NCI-H146 (cell line): Measurements from ENCODE around the gene EEF1E1.
"Not testable (repeated sequence)": the region's sequence is repeated elsewhere in the genome, so short reads cannot be mapped to it uniquely, and the experiment has no call there.

Experiments
- DNase-seq: peaks from one replicate; lab custom pipeline; 2025; lab: John Stamatoyannopoulos, UW

EEF1E1 gene

DNA sequence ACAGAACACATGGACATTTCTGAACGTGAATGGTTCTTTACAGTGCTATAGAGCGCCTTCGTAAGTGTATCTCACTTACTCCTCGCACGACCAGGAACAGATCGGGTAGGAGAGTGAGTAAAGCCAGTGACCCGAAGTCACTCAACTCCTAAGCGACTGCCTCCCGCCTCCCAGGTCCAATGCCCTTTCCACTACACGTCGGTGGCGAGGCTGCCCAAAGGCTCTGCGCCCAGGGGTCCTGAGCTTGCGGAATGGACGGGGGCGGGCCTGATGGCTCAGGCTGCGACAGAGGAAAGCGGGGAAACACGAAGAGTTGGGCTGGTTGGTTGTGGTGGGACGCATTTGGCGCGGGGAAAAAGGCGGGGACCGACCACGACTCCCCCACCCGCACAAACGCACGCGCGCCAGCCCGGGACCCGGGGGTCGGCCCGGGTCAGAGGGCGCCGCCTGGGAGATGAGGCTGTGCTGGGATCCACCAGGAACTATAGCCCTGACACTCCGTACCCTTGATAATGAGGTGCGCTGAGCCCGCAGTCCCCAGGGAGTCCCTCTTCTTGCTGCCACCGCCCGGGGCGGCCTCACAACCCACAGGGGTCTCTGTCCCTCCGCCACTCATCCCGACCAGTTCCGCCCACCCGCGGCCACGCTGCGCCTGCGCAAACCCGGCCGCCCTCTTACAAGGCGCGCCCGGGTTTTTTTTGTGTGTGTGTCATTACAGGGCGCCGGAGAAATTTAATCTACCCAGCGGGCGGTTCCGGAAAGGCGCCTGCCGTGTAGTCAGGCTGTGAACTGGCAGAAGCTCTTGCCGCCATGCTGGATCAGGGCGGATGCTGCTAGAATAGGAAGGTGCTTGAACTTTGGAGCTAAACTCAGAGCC lies 38.3 kb downstream of the EEF1E1 start, which contains the start of gene BLOC1S5:
Gene BLOC1S5 (minus strand): TSS at position 629 of the 877 bp plus-strand sequence. CDS start 13 bp downstream, at position 616.
- peak; percentile 99 for DNase-seq

DNA sequence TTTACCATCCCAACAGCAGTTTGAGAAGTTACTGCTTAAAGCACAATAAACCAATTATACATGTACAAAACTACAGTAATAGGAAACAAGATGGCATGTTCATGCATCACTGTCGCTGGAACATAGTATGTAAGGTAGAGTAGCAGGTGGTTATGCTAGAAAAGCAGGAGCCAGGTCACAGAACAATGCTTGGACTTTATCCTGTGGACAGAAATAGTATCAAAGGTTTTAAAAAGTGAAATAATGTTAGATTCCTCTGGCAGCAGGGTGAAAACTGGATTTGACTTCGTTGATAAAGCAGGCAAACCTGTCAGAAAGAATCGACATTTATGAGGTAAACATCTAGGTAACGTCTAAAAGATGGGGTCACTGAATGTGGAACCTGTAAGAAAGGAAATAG lies 40.6 kb downstream of the EEF1E1 start:
- DNase-seq = no peak

DNA sequence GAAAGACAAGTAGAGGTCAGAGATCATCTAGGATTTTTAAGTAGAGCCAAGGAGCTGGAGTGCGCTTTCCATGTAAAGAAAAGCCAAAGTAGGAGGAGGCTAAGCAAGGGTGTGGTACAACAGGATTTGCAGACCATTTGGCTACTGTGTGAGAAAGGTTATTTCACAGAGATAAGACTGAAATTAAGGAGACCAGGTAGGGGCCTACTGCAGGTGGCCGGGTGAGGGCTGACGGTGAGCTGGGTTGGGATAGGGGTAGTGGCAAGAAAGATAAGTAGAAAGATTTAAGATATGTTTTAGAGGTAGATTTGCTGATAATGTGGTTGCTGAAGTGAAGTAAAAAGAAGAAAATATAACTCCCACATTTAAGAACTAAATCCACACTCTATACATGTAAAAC lies 42.0 kb downstream of the EEF1E1 start:
- DNase-seq = no peak

DNA sequence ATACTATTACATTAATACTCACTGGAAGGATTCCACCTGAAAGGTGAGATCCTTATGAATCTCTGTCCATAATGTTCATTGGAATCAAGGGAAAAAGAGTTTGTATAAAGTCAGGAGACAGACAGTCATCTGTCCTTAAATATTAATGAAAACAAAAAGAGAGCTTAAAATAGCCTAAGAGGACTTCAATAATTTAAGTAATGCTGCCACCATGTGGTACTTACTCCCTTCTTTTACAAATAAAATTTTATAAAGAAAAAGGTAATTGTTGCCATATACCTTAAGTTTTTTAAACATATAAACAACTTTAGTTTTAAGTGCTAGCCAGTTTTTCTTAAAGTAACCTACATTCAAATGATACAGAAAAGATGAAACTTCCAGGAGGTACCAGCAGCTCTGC lies 43.2 kb downstream of the EEF1E1 start:
- peak; percentile 19 for DNase-seq

DNA sequence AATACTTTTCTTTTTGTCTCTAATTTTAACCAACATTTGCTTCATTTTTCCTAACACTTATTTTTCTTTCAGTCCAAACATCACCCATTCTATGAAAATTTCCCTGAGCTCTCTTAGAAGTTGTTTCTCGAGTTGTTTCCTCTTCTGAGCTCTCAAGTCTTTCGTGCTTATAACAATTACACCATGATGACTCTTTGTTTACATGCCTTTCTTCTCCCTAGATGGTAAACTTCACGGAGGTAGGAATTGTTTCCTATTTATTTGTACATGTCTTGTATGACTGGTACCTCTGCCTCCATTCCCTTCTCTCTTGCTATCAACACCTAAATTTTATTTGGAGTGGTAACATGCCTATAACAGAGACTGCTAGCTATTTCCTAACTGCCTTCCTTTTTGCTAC lies 44.6 kb downstream of the EEF1E1 start:
- DNase-seq = no peak

DNA sequence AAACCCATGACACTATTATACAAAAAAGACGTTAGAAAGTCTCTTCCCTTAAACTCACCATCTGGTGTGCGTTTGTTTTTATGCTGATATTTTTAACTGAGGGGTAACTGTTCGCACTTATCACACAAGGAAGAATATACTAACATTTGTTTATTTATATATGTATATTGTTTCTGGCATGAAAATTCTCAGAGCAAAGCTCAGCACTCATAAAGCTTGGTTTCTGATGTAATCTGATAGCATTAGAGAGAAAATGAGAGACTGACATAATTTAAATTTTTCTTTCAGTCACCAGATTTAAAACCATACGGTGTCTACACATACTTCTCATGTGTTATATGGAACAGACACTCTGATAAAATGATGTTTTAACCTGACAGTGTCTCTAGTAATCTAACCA lies 45.1 kb downstream of the EEF1E1 start:
- no peak for DNase-seq

DNA sequence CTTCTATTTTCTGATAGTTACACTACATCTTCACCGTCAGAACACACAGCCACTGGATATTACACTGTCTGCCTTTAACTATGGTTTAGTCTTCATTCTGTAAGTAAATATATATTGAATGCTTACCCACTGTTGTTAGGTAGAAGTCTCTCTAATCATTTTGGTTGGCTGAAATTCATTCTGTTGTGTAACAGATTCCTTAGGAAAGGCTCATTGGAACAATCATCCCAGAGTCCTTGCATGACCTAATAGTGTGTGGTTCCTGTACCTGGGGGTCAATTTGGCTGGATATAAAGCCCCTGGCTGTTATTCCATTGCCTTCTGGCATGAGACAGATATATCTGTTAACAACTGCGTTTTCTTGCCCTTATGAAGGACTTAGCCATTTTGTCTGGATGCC lies 48.1 kb downstream of the EEF1E1 start:
- no peak for DNase-seq

DNA sequence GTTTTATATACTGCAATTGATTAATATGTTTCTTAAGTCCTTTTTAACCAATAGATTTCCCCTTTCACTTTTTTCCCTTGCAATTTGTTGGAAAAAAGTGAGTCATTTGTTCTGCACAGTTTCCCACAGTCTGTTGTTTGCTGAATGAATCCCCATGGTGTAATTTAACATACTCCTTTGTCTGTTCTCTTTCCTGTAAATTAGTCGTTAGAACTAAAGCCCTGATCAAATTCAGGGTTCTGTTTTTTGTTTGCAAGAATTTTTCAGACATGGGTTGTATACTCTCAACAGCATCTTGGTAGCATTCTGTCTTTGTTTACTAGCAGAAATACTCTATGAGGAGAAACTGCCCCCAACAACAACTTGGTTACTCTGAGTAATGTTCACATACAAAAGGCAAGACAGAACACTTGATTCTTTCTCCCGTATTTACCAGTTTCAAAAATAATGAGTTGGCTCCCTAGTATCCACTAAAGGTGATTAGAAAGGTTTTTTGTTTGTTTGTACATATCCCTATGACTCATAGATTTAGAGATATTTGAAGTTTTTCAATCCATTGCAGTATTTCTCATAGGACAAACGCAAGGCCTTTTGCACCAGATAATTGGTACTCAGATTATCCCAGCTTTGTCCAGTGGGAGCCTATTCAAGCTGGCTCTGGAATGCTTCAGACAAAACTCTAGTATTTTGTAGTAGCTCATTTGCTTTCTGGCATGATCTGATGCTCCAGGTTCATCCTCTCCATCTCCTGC lies 54.6 kb downstream of the EEF1E1 start:
- peak; percentile 26 for DNase-seq

DNA sequence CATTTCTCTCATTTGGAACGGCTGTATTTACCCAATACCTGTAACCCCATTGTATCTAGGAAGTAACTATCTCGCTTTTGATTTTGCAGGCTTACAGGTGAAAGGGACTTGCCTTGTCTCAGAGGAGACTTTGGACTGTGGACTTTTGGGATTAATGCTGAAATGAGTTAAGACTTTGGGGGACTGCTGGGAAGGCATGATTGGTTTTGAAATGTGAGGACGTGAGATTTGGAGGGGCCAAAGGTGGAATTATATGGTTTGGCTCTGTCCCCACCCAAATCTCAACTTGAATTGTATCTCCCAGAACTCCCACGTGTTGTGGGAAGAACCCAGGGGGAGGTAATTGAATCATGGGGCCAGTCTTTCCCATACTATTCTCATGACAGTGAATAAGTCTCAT lies 56.6 kb downstream of the EEF1E1 start:
- DNase-seq = not testable (repeated sequence)

DNA sequence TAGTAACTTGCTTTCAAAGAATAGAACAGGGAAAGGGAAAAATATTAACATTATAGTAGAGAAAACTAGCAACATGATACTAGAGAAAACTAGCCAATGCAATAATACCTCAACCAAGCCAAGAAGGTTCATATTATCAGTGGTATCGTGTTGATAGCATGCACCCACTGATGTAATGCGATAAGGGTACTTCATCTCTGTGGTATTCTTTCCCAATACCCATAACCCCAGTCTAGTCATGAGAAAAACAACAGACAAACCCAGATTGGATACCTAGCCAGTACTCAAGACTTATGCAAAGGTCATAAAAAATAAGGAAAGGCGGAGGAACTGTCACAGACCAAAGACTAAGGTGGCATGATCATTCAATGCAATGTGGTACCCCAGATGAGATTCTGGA lies 59.1 kb downstream of the EEF1E1 start:
- no peak for DNase-seq

DNA sequence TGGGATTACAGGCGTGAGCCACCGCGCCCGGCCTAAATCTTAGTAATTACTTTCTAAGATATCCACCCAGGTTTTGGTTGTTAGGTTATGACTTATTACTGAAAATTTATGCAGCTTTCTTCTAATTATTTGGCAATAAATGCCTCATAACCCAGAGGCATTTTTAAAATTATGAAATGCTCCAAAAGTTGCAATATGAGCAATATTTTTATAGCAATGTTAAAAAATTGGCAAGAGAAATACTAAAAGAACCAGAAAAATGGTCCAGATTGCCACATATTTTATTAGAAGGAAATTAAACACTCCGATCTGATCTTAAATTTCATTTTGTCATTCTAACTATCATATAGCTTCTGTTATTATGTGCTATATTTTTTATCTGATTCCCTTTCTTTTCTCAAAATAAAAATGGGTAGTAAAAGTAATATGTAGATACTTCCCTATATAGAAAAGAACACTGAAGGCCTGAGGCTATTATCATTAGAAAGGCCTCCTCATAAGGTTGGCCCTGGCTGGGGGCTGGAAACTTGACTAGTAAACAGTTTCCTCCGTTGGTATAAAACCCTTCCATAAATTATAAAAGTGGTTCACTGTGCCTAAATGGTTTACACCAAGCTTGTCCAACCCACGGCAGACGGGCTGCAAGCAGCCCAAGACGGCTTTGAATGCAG lies 60.3 kb downstream of the EEF1E1 start:
- DNase-seq = no peak

DNA sequence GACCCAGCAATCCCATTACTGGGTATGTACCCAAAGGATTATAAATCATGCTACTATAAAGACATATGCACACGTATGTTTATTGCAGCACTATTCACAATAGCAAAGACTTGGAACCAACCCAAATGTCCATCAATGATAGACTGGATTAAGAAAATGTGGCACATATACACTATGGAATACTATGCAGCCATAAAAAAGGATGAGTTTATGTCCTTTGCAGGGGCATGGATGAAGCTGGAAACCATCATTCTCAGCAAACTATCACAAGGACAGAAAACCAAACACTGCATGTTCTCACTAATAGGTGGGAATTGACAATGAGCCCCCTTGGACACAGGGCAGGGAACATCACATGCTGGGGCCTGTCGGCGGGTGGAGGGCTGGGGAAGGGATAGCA lies 68.2 kb downstream of the EEF1E1 start:
- not testable (repeated sequence) for DNase-seq

DNA sequence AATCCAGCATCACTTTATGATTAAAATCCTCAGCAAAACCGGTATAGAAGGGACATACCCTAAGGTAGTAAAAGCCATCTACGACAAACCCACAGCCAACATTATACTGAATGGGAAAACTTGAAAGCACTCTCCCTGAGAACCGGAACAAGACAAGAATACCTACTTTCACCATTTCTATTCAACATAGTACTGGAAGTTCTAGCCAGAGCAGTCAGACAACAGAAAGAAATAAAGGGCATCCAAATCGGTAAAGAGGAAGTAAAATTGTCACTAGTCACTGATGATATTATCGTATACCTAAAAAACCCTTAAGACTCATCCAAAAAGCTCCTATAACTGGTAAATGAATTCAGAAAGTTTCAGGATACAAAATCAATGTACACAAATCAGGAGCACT lies 71.4 kb downstream of the EEF1E1 start:
- no peak for DNase-seq
